ENCODE measurements around the gene NAPEPLD. TPM values are rescaled to one million over a fixed set of nuclear protein-coding genes. Genes with fewer than 3 reads are reported as not detected.

The NAPEPLD gene
- total and polyA plus RNA-seq, 2 donors (not counting 3 experiments of a cell fraction or from before 2014, with no cell fraction given) = 2.6 to 6.7 TPM

DNA sequence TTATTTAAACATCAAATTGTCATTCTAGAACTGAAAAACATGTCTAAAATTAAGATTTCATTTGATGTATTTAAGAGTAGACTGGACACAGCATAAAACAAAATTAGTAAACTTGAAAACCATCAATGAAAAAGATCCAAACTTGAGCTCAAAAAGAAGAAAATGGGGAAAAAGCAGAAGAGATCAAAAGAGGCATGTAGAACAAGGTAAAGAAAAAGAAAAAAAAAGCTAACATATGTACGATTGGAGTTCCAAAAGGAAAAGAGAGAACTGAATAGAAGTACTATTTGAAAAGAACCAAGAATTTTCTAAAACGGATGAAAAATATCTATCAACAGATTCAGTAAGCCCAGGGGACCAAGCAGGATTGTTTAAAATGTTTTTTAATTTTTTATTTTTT, 77.9 kb downstream of the NAPEPLD start:
- intact Hi-C loops (cut with micrococcal nuclease) (loop anchor here (5.0 kb wide), 1 partner anchor 324 kb away; the partner anchor contains the start of gene FAM185A), dilution Hi-C loops (cut with MboI; ENCODE audit: extremely low pct_ligation_motif_present, low sequenced_read_pairs) (no loop called here)
- ChIA-PET CTCF (interaction anchor here (1.5 kb wide), 1 partner anchor 9 kb away, joined by 14 read pairs; no protein-coding TSS in a partner anchor), POLR2A (no interaction called here)
- Histone ChIP-seq H2AFZ (ENCODE audit: low read depth, low read length) (no peak overlapping the region), H3K9ac (replicated peaks; ENCODE audit: extremely low read depth, insufficient read depth, low read length) (no peak overlapping the region), H4K20me1 (replicated peaks; ENCODE audit: control insufficient read depth, extremely low read depth, insufficient read depth, low read length) (no peaks in the 10 kb centered on the region), H3K9me1 (replicated peaks; ENCODE audit: control insufficient read depth, extremely low read depth, insufficient read depth, low read length) (no peaks in the 10 kb centered on the region), H3K36me3 (ENCODE audit: control insufficient read depth in 2 of 2, extremely low read depth in 1 of 2, insufficient read depth in 2 of 2, low read length in 2 of 2) (no peaks in the 10 kb centered on the region), H3K4me3 (replicated peaks in 1 of 3; ENCODE audit: insufficient read depth in 1 of 3, low read depth in 1 of 3, low read length in 3 of 3) (no peak overlapping the region), H3K27ac (ENCODE audit: insufficient read depth, low read depth, low read length) (no peak overlapping the region), H3K9me3 (replicated peaks; ENCODE audit: control insufficient read depth, insufficient read depth, low read length) (no peaks in the 10 kb centered on the region), H3K4me1 (ENCODE audit: control insufficient read depth, extremely low read depth, insufficient read depth, low read length) (peaks cover 14% of the 10 kb centered on the region), H3K4me2 (ENCODE audit: insufficient read depth, low read length) (no peak overlapping the region), H3K27me3 (ENCODE audit: control insufficient read depth in 2 of 2, insufficient read depth in 2 of 2, low read length in 2 of 2) (no peaks in the 10 kb centered on the region), H3K79me2 (ENCODE audit: control insufficient read depth, insufficient read depth, low read length) (peaks cover 7% of the 10 kb centered on the region)
- BruUV-seq (replicated peaks) = no TSS peak
- DNase-seq (ENCODE audit: low read depth, low spot score) (no peak), FAIRE-seq (no peak)
- TF ChIP-seq, protein P1, sequence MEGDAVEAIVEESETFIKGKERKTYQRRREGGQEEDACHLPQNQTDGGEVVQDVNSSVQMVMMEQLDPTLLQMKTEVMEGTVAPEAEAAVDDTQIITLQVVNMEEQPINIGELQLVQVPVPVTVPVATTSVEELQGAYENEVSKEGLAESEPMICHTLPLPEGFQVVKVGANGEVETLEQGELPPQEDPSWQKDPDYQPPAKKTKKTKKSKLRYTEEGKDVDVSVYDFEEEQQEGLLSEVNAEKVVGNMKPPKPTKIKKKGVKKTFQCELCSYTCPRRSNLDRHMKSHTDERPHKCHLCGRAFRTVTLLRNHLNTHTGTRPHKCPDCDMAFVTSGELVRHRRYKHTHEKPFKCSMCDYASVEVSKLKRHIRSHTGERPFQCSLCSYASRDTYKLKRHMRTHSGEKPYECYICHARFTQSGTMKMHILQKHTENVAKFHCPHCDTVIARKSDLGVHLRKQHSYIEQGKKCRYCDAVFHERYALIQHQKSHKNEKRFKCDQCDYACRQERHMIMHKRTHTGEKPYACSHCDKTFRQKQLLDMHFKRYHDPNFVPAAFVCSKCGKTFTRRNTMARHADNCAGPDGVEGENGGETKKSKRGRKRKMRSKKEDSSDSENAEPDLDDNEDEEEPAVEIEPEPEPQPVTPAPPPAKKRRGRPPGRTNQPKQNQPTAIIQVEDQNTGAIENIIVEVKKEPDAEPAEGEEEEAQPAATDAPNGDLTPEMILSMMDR (IDR thresholded peaks at IDR 0.05; ENCODE audit: extremely low read depth in 1 of 2, insufficient read depth in 1 of 2, low read depth in 1 of 2, low read length in 2 of 2) = no peak
- no peak for TF ChIP-seq FOS (IDR thresholded peaks at IDR 0.05; ENCODE audit: borderline replicate concordance, insufficient read depth, low read length)
- TF ChIP-seq EZH2 (IDR thresholded peaks at IDR 0.05; ENCODE audit: borderline replicate concordance, low read depth, low read length, severe bottlenecking) = no peak
- no peak for TF ChIP-seq POLR2A (IDR thresholded peaks at IDR 0.05; ENCODE audit: low read depth, low read length)
- TF ChIP-seq, protein P2, sequence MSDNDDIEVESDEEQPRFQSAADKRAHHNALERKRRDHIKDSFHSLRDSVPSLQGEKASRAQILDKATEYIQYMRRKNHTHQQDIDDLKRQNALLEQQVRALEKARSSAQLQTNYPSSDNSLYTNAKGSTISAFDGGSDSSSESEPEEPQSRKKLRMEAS (IDR thresholded peaks at IDR 0.05; ENCODE audit: insufficient read depth, insufficient read length) = no peak
- no peak for TF ChIP-seq JUN (IDR thresholded peaks at IDR 0.05; ENCODE audit: borderline replicate concordance, insufficient read depth, insufficient read length, low read depth)
- no peak for TF ChIP-seq MYC (IDR thresholded peaks at IDR 0.05; ENCODE audit: low read depth, low read length)
- TF ChIP-seq GATA2 (IDR thresholded peaks at IDR 0.05; ENCODE audit: insufficient read depth, insufficient read length, low read depth, low read length) = no peak
- TF ChIP-seq POLR2AphosphoS5 (IDR thresholded peaks at IDR 0.05; ENCODE audit: insufficient read depth, low read depth, low read length) = no peak

Measured in endothelial cell of umbilical vein (primary cell).